ENCODE results near the gene MARCO. TPM values are rescaled to one million over a fixed set of nuclear protein-coding genes. Genes with fewer than 3 reads are reported as not detected.

MARCO gene
- total RNA-seq, 6 experiments from 2014 or later: 5.8 to 129 (median 31.9) TPM

DNA sequence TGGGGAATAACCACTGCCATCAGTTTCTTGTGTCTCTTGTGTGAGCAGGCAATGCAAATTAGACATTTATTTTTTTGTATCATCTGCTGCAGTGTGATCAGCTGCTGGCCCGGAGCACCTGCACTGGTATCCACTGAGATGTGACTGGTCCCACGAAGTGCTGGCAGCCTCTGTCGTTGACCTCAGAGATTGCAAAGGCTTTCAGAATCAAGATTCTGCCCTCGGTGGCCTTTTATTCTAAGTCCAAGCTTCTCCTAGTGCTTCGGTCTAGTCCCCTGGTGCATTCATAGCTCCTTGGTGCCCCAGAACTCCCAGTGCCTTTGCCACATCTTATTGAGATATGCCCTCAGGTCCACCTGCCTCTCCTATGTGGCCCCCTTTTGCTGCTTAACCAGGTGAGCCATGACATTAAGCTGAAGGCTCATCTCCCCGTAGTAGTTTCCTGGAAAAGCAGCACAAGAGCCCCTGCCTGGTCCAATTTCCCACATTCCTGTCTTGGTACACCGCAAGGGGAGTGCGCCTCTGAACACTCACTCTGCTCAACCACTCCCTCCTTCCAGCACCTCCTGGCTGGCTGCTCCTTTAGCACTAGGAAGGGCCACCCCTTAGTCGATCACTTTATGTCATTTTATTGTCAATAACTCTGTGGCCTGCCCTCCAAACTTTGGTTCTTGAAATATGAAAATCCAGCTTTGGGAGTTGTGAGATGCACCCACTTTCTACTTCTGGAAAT, 27.1 kb upstream of the MARCO start:
- no peaks in the 10 kb centered on the region for H3K36me3 ChIP-seq
- TF ChIP-seq POLR2A (IDR thresholded peaks at IDR 0.05): no peak
- TF ChIP-seq, protein P1, sequence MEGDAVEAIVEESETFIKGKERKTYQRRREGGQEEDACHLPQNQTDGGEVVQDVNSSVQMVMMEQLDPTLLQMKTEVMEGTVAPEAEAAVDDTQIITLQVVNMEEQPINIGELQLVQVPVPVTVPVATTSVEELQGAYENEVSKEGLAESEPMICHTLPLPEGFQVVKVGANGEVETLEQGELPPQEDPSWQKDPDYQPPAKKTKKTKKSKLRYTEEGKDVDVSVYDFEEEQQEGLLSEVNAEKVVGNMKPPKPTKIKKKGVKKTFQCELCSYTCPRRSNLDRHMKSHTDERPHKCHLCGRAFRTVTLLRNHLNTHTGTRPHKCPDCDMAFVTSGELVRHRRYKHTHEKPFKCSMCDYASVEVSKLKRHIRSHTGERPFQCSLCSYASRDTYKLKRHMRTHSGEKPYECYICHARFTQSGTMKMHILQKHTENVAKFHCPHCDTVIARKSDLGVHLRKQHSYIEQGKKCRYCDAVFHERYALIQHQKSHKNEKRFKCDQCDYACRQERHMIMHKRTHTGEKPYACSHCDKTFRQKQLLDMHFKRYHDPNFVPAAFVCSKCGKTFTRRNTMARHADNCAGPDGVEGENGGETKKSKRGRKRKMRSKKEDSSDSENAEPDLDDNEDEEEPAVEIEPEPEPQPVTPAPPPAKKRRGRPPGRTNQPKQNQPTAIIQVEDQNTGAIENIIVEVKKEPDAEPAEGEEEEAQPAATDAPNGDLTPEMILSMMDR (IDR thresholded peaks at IDR 0.05): no peak
- no peaks in the 10 kb centered on the region for H3K27me3 ChIP-seq
- intact Hi-C loops (cut with DNase I): no loop called here
- H3K9me3 ChIP-seq: no peaks in the 10 kb centered on the region
- no peak for DNase-seq
- no peak for ATAC-seq
- no peak overlapping the region for H3K4me3 ChIP-seq
- no peak overlapping the region for H3K27ac ChIP-seq
- WGBS (ENCODE audit: insufficient coverage, low coverage, low lambda C conversion rate, missing lambda C conversion rate): 54% methylated on average over 7 of the region's 9 CpGs
- H3K4me1 ChIP-seq: no peaks in the 10 kb centered on the region

- WGBS (ENCODE audit: insufficient coverage, low coverage, low lambda C conversion rate, missing lambda C conversion rate): 40% methylated on average over 1 of the region's 1 CpG
- DNase-seq: no peak
- Histone ChIP-seq H3K4me1 (no peaks in the 10 kb centered on the region), H3K9me3 (no peaks in the 10 kb centered on the region), H3K4me3 (no peak overlapping the region), H3K36me3 (no peaks in the 10 kb centered on the region), H3K27ac (no peak overlapping the region), H3K27me3 (no peaks in the 10 kb centered on the region)
- intact Hi-C loops (cut with DNase I): no loop called here
- TF ChIP-seq POLR2A (IDR thresholded peaks at IDR 0.05): no peak
- TF ChIP-seq, protein P1 (IDR thresholded peaks at IDR 0.05): no peak
- no peak for ATAC-seq
Observed at GRCh38 chr2:118918017-118918416, 24.0 kb upstream of the MARCO start.

DNA sequence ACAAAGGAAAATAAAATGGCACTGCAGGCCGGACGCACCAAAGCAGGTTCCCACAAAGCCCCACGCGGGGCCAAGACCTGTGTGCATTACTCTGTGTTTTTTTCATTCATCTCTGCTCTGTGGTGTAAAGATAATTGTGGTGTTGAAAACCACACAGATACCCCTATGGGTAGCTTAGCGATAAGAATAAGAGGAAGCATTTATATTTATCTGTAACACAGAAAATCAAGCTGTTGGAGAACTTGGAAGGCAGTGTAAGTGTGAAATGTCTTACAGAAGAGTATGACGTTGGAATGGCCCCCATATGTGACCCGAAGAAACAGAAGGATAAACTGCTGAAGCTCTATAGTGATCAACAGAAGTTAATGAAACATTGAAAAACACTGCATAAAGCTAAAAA, 20.3 kb upstream of the MARCO start:
- Histone ChIP-seq H3K9me3 (no peaks in the 10 kb centered on the region), H3K4me3 (no peak overlapping the region), H3K27me3 (no peaks in the 10 kb centered on the region), H3K27ac (no peak overlapping the region), H3K4me1 (no peaks in the 10 kb centered on the region), H3K36me3 (no peaks in the 10 kb centered on the region)
- no peak for DNase-seq
- intact Hi-C loops (cut with DNase I): no loop called here
- TF ChIP-seq, protein P1 (IDR thresholded peaks at IDR 0.05): no peak
- no peak for TF ChIP-seq POLR2A (IDR thresholded peaks at IDR 0.05)
- WGBS (ENCODE audit: insufficient coverage, low coverage, low lambda C conversion rate, missing lambda C conversion rate): 38% methylated on average over 6 of the region's 7 CpGs
- ATAC-seq: no peak

DNA sequence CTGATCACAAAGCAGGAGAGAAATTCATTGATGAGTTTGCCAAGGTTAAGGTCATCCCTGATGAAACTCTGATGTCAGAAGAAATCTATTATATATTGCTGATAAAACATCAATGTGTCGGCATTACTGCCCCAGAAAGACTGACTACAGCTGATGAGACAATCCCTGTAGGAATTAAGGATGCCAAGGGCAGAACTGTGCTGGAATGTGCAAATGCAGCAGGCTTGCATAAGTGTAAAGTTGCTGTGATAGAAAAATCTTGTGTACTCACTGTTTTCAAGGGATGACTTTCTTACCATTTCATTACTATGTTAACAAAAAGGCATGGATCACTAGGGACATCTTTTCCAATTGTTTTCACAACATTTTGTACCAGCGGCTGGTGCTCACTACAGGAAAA, 19.7 kb upstream of the MARCO start:
- ATAC-seq: no peak
- no peak for DNase-seq
- WGBS (ENCODE audit: insufficient coverage, low coverage, low lambda C conversion rate, missing lambda C conversion rate): 56% methylated on average over 2 of the region's 2 CpGs
- intact Hi-C loops (cut with DNase I): no loop called here
- H3K9me3 ChIP-seq: no peaks in the 10 kb centered on the region
- H3K27ac ChIP-seq: no peak overlapping the region
- H3K4me3 ChIP-seq: no peak overlapping the region
- H3K36me3 ChIP-seq: no peaks in the 10 kb centered on the region
- no peaks in the 10 kb centered on the region for H3K4me1 ChIP-seq
- TF ChIP-seq, protein P1 (IDR thresholded peaks at IDR 0.05): no peak
- TF ChIP-seq POLR2A (IDR thresholded peaks at IDR 0.05): no peak
- H3K27me3 ChIP-seq: no peaks in the 10 kb centered on the region

Data from right lobe of liver (tissue), 6 donors.